SK-N-MC (cell line): Measurements from ENCODE around the gene DLGAP1.

Experiments used
- EZH2 ChIP-seq: fragments of 200-600 bp; sonication (generic); IDR thresholded peaks from one replicate; pipeline ENCODE4 v1.6.1; 2017; ENCODE audit warnings: antibody characterized with exemption
- POLR2AphosphoS5 ChIP-seq: IDR thresholded peaks from 2 replicates; pipeline ENCODE4 v1.6.1; 2012; ENCODE audit warnings: mild to moderate bottlenecking, low read depth, low read length, borderline replicate concordance

DNA sequence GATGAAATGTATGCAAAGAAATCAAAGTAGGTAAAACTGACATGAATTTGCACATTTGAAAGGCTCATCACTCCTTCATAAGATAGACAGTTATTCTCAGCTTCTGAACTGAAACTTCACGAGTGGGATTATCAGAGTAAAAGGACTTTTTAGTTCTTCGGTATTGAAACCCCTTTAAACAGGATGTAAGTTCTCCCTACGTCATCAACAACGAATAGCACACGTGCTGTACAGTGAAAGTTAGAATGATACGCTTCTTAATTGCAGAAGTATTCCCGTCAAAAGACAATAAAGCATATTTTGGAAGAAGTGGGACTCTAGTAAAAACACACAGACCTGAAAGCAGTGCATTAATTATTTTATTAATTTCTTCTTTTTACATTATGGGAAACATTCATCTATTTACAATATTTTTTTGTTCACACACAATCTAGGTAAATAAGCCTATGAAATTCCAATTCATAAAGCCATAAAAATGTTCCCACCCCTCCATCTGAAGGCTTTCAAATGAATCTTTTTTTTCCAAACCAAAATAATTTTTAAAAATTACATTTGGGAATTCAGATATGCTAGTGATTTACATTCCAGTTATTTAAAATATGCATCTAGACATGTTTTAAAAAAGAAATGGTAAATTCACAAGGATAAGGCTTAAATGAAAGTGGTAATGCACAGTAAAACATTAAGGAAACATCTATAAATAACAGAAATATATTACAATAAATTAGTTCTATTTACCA is 959.2 kb downstream of the DLGAP1 start:
- TF ChIP-seq POLR2AphosphoS5 (no peak), EZH2 (no peak)
